Astrocyte of the cerebellum (primary cell): Measurements from ENCODE around the gene TMEM163.
"Not testable (repeated sequence)": the region's sequence is repeated elsewhere in the genome, so short reads cannot be mapped to it uniquely, and the experiment has no call there.

Experiments
- DNase-seq: peaks from one replicate; pipeline ENCODE4 v3.0.0-alpha.2; 2011; ENCODE audit warnings: low read depth
- H3K4me3 ChIP-seq: 2 replicates; pipeline ENCODE4 v1.5.1; 2011; ENCODE audit warnings: mild to moderate bottlenecking, low read depth, low read length, moderate library complexity
- CTCF ChIP-seq: IDR thresholded peaks from 2 replicates; pipeline ENCODE4 v1.5.1; 2012; ENCODE audit warnings: low read length, low read depth, moderate library complexity, mild to moderate bottlenecking; ENCODE audit errors: missing control alignments
- in situ Hi-C: cut with HindIII; loops from 2 replicates; pipeline ENCODE4 v1.10.0; 2017; ENCODE audit warnings: low sequenced_read_pairs

TMEM163 gene

GRCh38 chr2:134592377-134592776 lies 126.4 kb downstream of the TMEM163 start:
- no peak overlapping the region for H3K4me3 ChIP-seq
- in situ Hi-C loops, result no loop called here
- no peak for TF ChIP-seq CTCF
- DNase-seq, result no peak

- in situ Hi-C loops, result no loop called here
- H3K4me3 ChIP-seq, result no peak overlapping the region
- DNase-seq, result no peak
- no peak for TF ChIP-seq CTCF
Measured at GRCh38 chr2:134591526-134591925, 127.3 kb downstream of the TMEM163 start.

GRCh38 chr2:134590679-134591078 lies 128.1 kb downstream of the TMEM163 start:
- TF ChIP-seq CTCF, result no peak
- in situ Hi-C loops, result no loop called here
- no peak overlapping the region for H3K4me3 ChIP-seq
- DNase-seq, result no peak

GRCh38 chr2:134589171-134590083 lies 129.4 kb downstream of the TMEM163 start:
- H3K4me3 ChIP-seq, in situ Hi-C loops, DNase-seq: not testable (repeated sequence)

GRCh38 chr2:134588556-134588955 lies 130.2 kb downstream of the TMEM163 start:
- no peak overlapping the region for H3K4me3 ChIP-seq
- DNase-seq, result no peak
- in situ Hi-C loops, result no loop called here
- TF ChIP-seq CTCF, result no peak

GRCh38 chr2:134586326-134586965 lies 132.4 kb downstream of the TMEM163 start:
- in situ Hi-C loops, result no loop called here
- DNase-seq, result no peak
- TF ChIP-seq CTCF, result no peak

GRCh38 chr2:134583997-134584520 lies 134.7 kb downstream of the TMEM163 start:
- in situ Hi-C loops, result no loop called here
- TF ChIP-seq CTCF, result no peak
- no peak overlapping the region for H3K4me3 ChIP-seq
- no peak for DNase-seq

More at GRCh38 chr2:134586326-134586965, 132.4 kb downstream of the TMEM163 start:
- H3K4me3 ChIP-seq, result no peak overlapping the region
